Mucosa of descending colon (tissue), 3 donors: ENCODE measurements around the gene BCL7A. TPM values are rescaled to one million over a fixed set of nuclear protein-coding genes. Genes with fewer than 3 reads are reported as not detected.
"Not testable (repeated sequence)": the region's sequence is repeated elsewhere in the genome, so short reads cannot be mapped to it uniquely, and the experiment has no call there.

ENCODE experiments used
- ATAC-seq: fragments of 200-7000 bp; cut with Tn5 transposase; one replicate; pipeline ENCODE4 v1.9.1; 2020; ENCODE audit warnings: mild to moderate bottlenecking, moderate library complexity
- DNase-seq, 3 donors: peaks; one replicate each; pipeline ENCODE4 v3.0.0-alpha.2; 2020
- H3K36me3 ChIP-seq: fragments of 200-600 bp; one replicate; pipeline ENCODE4 v1.8.0; 2021; ENCODE audit warnings: low read depth, mild to moderate bottlenecking
- H3K4me1 ChIP-seq: fragments of 200-600 bp; one replicate; pipeline ENCODE4 v1.8.0; 2021; ENCODE audit warnings: low read depth, mild to moderate bottlenecking
- H3K4me3 ChIP-seq: fragments of 200-600 bp; one replicate; pipeline ENCODE4 v1.8.0; 2021; ENCODE audit warnings: mild to moderate bottlenecking
- H3K9me3 ChIP-seq: fragments of 200-600 bp; one replicate; pipeline ENCODE4 v1.8.0; 2021; ENCODE audit warnings: mild to moderate bottlenecking
- CTCF ChIP-seq: fragments of 200-600 bp; IDR thresholded peaks from one replicate; pipeline ENCODE4 v1.8.0; 2022; ENCODE audit warnings: antibody characterized with exemption, mild to moderate bottlenecking
- intact Hi-C, 2 donors: fragments of 100-400 bp; cut with DNase I in 1 of 2; cut with micrococcal nuclease in 1 of 2; formaldehyde crosslinking; loops; one replicate each; pipeline versions ENCODE4 v1.11.0 to v1.11.1; 2022; cut with DNase I, micrococcal nuclease
- total RNA-seq, 3 donors: library from RNA; stranded (reverse); fragmentation: NEBNext Ultra II Directional in 2 of 3; extraction: Animal tissue kit (Norgen Biotek cat#: 25700) in 2 of 3; gene quantifications; one replicate each; pipeline versions ENCODE4 v1.2.1 to v1.2.4, GENCODE V29; 2021 to 2023
- donor health status: DM: no; HTN: no; CAD: no; lungs with moderate emphysema.
- donor health status: DM: no; HTN: no; CAD: no.
- donor health status: DM: no; HTN: yes; CAD: no.

Gene BCL7A
- total RNA-seq, 3 donors from 2014 or later = 5.2 to 11.6 (median 5.7) TPM

DNA sequence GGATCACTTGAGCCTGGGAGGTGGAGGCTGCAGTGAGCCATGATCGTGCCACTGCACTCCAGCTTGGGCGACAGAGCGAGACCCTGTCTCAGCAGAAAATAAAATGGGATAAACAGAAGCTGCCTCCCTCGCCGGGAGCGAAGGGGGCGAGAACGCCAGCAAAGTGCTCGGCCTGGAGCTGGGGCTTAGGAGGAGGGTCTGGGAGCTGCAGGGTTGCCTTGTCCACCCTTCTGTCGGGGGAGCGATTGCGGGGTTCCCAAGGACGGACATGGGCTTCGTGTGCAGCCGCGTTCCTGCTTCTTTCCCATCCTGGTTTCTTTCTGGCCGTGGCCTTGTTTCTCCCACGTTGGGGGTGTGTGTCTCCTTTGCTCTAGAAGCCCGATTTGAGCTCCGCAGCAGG is 29.0 kb downstream of the BCL7A start:
- no peak for ATAC-seq
- H3K36me3 ChIP-seq = peaks cover 3% of the 10 kb centered on the region
- intact Hi-C loops = loop anchor here (5.0 kb wide), 2 partner anchors 72 to 77 kb away; no protein-coding TSS in a partner anchor

DNA sequence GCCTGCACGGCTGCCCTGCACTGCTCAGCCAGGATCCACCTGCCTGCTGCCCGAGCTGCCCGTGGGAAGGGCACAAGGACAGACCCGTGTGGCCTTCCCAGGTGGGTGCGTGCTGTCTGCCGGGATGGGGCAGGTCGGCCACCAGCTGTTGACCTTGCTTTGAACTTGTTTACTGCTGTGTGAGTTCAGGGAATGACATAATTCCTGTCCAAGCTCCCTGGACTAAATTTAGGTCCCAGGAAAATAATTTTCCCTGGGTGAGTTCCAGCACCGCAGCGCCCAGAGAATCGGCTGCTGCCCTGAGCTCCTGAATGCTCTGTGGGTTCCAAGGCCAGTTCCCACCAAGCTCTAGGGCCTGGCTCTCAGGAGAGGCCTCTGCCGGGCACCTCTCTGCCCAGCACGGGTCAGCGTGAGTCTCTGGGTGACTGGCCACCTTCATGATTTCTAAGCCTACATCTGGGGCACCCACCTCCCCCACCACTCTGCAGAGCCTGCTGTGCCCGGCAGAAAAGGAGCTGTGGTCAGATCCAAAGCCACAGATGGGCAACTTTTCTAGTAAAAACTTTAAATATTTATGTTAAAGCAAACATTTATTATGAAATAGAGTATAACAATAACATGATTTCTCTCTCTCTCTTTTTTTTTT is 29.7 kb downstream of the BCL7A start:
- no peak for DNase-seq
- Histone ChIP-seq H3K4me3 (no peak overlapping the region), H3K4me1 (peaks cover 10% of the 10 kb centered on the region), H3K9me3 (no peaks in the 10 kb centered on the region), H3K36me3 (peaks cover 3% of the 10 kb centered on the region)
- TF ChIP-seq CTCF = no peak
- intact Hi-C loops = loop anchor here (5.0 kb wide), 2 partner anchors 71 to 76 kb away; no protein-coding TSS in a partner anchor
- ATAC-seq = no peak

More for the DNA sequence above, 29.0 kb downstream of the BCL7A start:
- Histone ChIP-seq H3K4me1 (peaks cover 10% of the 10 kb centered on the region), H3K9me3 (no peaks in the 10 kb centered on the region), H3K4me3 (no peak overlapping the region)
- DNase-seq = no peak
- TF ChIP-seq CTCF = no peak

- H3K36me3 ChIP-seq = peaks cover 3% of the 10 kb centered on the region
- DNase-seq (no peak), ATAC-seq (no peak)
- intact Hi-C loops = loop anchor here (5.0 kb wide), 2 partner anchors 70 to 75 kb away; no protein-coding TSS in a partner anchor
- no peak overlapping the region for H3K4me3 ChIP-seq
- peaks cover 10% of the 10 kb centered on the region for H3K4me1 ChIP-seq
- no peaks in the 10 kb centered on the region for H3K9me3 ChIP-seq
- no peak for TF ChIP-seq CTCF
Observed at GRCh38 chr12:122052285-122052684, 30.6 kb downstream of the BCL7A start.

DNA sequence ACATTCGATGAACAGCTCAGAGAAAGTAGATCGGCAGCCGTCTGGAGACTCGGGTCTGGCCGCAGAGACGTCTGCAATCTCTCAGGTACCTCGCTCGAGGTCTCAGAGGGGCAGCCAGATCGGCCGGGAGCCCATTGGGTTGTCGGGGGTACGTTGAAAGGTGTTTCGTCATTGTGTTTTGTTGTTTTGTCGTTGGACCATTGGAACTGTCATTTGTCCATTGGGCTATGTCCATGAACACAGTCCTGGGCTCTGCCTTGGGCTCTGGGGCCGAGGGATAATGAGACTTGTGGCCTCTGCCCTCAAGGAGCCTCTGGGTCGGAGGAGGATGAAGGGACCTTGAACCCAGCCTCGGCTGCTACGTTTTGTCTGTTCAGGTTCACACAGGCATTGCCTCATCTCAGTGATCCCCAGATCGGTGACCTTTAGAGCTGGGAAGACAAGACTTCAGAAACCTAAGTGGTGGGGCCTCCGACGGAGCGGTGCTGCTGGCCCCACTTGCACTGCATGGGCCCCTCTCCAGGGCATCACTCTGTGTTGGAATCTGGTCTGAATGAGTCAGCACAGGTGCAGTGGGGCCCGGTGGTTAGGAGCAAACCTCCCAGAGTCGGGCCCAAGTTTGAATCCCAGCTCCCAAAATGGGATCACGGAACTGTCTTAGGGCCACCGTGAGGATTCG is 33.3 kb downstream of the BCL7A start:
- Histone ChIP-seq H3K4me3 (no peak overlapping the region), H3K4me1 (peaks cover 10% of the 10 kb centered on the region), H3K36me3 (peaks cover 3% of the 10 kb centered on the region), H3K9me3 (no peaks in the 10 kb centered on the region)
- intact Hi-C loops = loop anchor here (5.0 kb wide), 2 partner anchors 67 to 72 kb away; no protein-coding TSS in a partner anchor
- no peak for DNase-seq
- TF ChIP-seq CTCF = no peak
- ATAC-seq = no peak

GRCh38 chr12:122056406-122056805 is 34.7 kb downstream of the BCL7A start:
- H3K4me3 ChIP-seq, ATAC-seq, intact Hi-C loops, DNase-seq, H3K4me1 ChIP-seq, H3K9me3 ChIP-seq, H3K36me3 ChIP-seq: not testable (repeated sequence)
